A549 (cell line): Measurements from ENCODE around the gene FAM72B. TPM values are rescaled to one million over a fixed set of nuclear protein-coding genes. Genes with fewer than 3 reads are reported as not detected.
A peak's percentile ranks its signal among the peaks of the same experiment; 100 is the strongest.
"Not testable (repeated sequence)": the region's sequence is repeated elsewhere in the genome, so short reads cannot be mapped to it uniquely, and the experiment has no call there.

Source experiments
- ATAC-seq, 2 experiments: fragments of 200-7000 bp in 1 of 2; fragments of >200 bp in 1 of 2; cut with Nextera tagmentation in 1 of 2; cut with Tn5 transposase in 1 of 2; 3 replicates each; pipeline versions ENCODE4 v1.8.0 to v1.9.1; 2018 to 2020; ENCODE audit warnings: mild to moderate bottlenecking in 1 of 2, moderate library complexity in 1 of 2
- CTCF ChIA-PET: fragments of 300-600 bp; sonication (Branson Sonifier 250); formaldehyde crosslinking; extraction: SDS; loops from one replicate; lab custom pipeline; 2021; ENCODE audit warnings: antibody characterized with exemption, inconsistent platforms; lab: Yijun Ruan, JAX
- POLR2A ChIA-PET: fragments of 350-600 bp; formaldehyde crosslinking; extraction: SDS; loops from one replicate; lab custom pipeline; 2021; ENCODE audit warnings: antibody characterized with exemption, inconsistent platforms; lab: Yijun Ruan, JAX
- DNase-seq, 2 experiments: peaks; one replicate each; pipeline versions ENCODE4 v3.0.0 to v3.0.0-alpha.2; 2011 to 2016; ENCODE audit warnings: low read depth in 1 of 2, low spot score in 1 of 2
- FAIRE-seq: peaks from 2 replicates; lab custom pipeline; 2011; peaks lifted over from hg19 to GRCh38; lab: Jason Lieb, UNC
- H3K27ac ChIP-seq, 2 experiments: fragments of >200 bp; sonication (Bioruptor Twin); formaldehyde crosslinking; 3 replicates each; pipeline ENCODE4 v1.5.1; 2016 to 2017
- H3K4me1 ChIP-seq: fragments of >200 bp; sonication (Bioruptor Twin); formaldehyde crosslinking; 3 replicates; pipeline ENCODE4 v1.6.1; 2016
- H3K4me2 ChIP-seq: fragments of >200 bp; sonication (Bioruptor Twin); formaldehyde crosslinking; 3 replicates; pipeline ENCODE4 v1.6.1; 2016
- H3K4me3 ChIP-seq: fragments of >200 bp; sonication (Bioruptor Twin); formaldehyde crosslinking; 3 replicates; pipeline ENCODE4 v1.5.1; 2016
- H3K9me3 ChIP-seq: fragments of >200 bp; sonication (Bioruptor Twin); formaldehyde crosslinking; 3 replicates; pipeline ENCODE4 v1.6.1; 2016
- WGBS: methylation state at CpG from one replicate; pipeline ENCODE4 v1.1.6; 2017; ENCODE audit errors: missing lambda C conversion rate; 5-methylcytosine and 5-hydroxymethylcytosine counted together
- polyA plus RNA-seq, 4 experiments: library from polyadenylated mRNA; depleted of rRNA in 3 of 4; stranded (reverse); fragments of >200 nt; fragmentation: RNase III in 1 of 4; extraction: RNeasy Plus Mini Kit Qiagen cat#74134 plus additional on column Dnase treatment in 1 of 4; gene quantifications; 2 replicates in 3 of 4; 3 replicates in 1 of 4; pipeline ENCODE4 v1.2.3, GENCODE V29; 2011 to 2017

The FAM72B gene
- polyA plus RNA-seq, 2 of the 4 experiments (the other 2 are of a cell fraction), result 13.3 to 14.2 TPM

- H3K27ac ChIP-seq, H3K4me3 ChIP-seq, CTCF ChIA-PET, ATAC-seq, DNase-seq, H3K4me2 ChIP-seq, POLR2A ChIA-PET, H3K4me1 ChIP-seq, FAIRE-seq, H3K9me3 ChIP-seq: not testable (repeated sequence)
These were observed 5.9 kb downstream of the FAM72B start for GRCh38 chr1:121178197-121178596.

GRCh38 chr1:121176649-121177048, 7.5 kb downstream of the FAM72B start:
- H3K9me3 ChIP-seq, CTCF ChIA-PET, H3K4me2 ChIP-seq, H3K4me3 ChIP-seq, POLR2A ChIA-PET, H3K27ac ChIP-seq, DNase-seq, H3K4me1 ChIP-seq, FAIRE-seq, ATAC-seq: not testable (repeated sequence)
- WGBS, result 90% methylated on average over 2 of the region's 2 CpGs

DNA sequence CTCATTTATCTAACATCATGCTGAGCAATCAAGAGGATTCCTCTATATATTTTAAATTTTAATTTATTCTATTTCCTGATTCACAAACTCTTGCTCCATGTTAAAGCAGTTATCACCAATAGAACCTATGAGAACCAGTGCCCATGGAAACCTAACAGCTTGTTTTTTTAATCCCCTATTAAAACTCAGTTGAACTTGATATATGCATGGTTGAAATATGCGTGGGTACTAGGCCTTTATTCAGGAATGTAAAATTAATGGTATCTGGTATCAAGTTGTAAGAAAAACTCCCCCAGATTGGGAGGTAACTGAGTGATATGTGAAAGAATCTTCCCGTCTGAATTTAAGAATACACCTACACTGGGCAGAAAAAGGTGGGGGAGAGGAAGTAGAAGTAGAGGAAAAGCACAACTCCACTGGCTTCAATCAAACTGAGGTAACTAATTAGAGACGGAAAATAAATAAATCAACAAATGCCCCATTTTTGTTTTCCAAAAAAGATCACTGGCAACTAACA, 15.9 kb downstream of the FAM72B start:
- H3K4me1 ChIP-seq, POLR2A ChIA-PET, DNase-seq, ATAC-seq, H3K4me2 ChIP-seq, FAIRE-seq, H3K27ac ChIP-seq, H3K4me3 ChIP-seq, H3K9me3 ChIP-seq, CTCF ChIA-PET: not testable (repeated sequence)
- 100% methylated on average over 2 of the region's 3 CpGs for WGBS

GRCh38 chr1:121167225-121167738, 16.9 kb downstream of the FAM72B start:
- ATAC-seq, H3K9me3 ChIP-seq, DNase-seq, H3K4me1 ChIP-seq, H3K4me2 ChIP-seq, CTCF ChIA-PET, H3K27ac ChIP-seq, FAIRE-seq, POLR2A ChIA-PET, H3K4me3 ChIP-seq: not testable (repeated sequence)
- 80% methylated on average over 2 of the region's 2 CpGs for WGBS

DNA sequence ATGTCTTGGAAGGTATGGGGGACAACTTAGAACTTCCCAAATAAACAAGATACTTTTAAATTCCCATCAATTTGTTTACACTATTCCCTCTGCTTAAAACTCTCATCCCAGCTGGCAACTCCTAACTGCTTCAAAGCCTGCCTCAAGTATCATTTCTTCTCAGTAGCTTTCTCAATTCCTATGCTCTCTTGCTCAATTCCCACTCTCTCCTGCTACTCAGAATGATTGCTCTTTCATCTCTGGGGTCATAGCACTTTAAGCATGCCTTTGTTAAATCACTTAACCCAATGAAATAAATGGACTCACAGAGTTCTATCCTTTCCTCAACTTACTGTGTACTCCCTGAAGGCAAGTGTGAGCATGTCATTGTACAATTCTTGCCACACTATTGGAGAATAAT, 18.8 kb downstream of the FAM72B start:
- H3K4me3 ChIP-seq, H3K4me2 ChIP-seq: not testable (repeated sequence)

DNA sequence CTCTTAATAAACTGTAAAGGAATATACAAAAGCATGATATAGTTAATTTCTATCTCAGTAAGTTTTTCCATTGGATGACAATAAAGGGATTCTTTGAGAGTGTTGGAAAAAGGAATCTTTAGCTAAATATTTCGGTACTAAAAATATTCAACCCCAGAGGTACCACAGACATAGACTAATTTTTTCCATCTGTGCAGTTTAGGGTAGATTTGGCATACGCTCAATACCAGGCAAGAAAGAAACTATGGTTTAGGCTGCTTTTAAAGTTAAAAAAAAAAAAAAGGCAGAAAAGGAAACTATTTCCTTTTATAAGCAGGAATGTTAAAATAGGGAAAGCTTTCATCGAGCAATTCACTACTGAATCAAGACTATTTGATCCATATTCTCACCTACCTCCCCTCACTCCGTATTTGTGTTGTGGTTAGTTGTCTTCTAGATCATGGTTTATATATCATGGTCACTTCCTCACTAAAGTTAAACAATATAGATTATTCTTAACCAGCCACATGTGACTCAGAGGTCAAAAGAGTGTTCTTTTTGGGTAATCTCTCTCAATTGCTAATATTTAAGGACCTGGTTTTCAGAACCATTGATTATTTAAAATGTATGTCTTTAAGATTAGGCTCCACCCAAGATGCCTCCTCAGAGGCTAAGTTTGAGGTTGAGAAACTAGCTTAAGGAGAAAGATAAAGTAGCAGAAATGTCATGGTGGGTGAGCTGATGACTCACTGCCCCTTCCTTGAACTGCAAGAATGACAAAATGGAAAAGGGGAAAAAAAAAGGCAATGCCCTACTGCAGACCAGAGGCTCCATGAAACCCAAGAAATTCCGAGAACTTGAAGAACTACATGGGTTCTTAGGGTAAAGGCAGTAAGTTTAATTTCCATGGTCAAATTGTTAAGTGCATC, 20.0 kb downstream of the FAM72B start:
- H3K4me3 ChIP-seq, POLR2A ChIA-PET, FAIRE-seq, H3K9me3 ChIP-seq, H3K4me2 ChIP-seq, H3K27ac ChIP-seq, CTCF ChIA-PET, H3K4me1 ChIP-seq: not testable (repeated sequence)
- 90% methylated on average over 4 of the region's 5 CpGs for WGBS
- ATAC-seq (peak; percentile 50 to 55; a peak in 3 of 6 replicates), DNase-seq (peak in 1 of 2 experiments; percentile 4)

More for the DNA sequence above, 18.8 kb downstream of the FAM72B start:
- CTCF ChIA-PET, POLR2A ChIA-PET, H3K27ac ChIP-seq, FAIRE-seq, ATAC-seq, H3K9me3 ChIP-seq, DNase-seq, H3K4me1 ChIP-seq: not testable (repeated sequence)

- POLR2A ChIA-PET, H3K27ac ChIP-seq, CTCF ChIA-PET, H3K4me3 ChIP-seq, H3K9me3 ChIP-seq, DNase-seq, FAIRE-seq, ATAC-seq, H3K4me2 ChIP-seq, H3K4me1 ChIP-seq: not testable (repeated sequence)
- 92% methylated on average over 3 of the region's 6 CpGs for WGBS
These were observed 22.8 kb downstream of the FAM72B start for GRCh38 chr1:121161199-121161901.

DNA sequence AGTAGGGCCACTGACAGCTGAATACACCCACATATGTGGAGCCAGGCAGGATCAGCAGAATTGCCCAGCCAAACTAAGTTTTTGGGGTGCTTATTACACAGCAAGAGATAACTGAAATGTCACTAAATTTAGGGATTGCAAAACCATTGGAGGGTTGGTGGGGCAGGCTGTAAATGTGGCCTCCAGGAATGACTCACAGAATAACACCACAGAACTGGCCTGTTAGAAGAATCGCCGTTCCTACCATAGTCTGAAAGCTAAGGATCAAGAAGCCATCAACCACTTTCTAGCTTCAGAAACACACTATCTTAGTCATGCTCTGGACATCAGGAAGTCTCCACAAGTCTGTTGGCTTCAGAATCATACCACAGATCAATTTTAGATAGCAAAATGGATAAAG, 24.0 kb downstream of the FAM72B start:
- FAIRE-seq, H3K27ac ChIP-seq, CTCF ChIA-PET, H3K4me1 ChIP-seq, H3K9me3 ChIP-seq, H3K4me3 ChIP-seq, DNase-seq, POLR2A ChIA-PET, ATAC-seq, H3K4me2 ChIP-seq: not testable (repeated sequence)
- 100% methylated on average over 2 of the region's 2 CpGs for WGBS

- POLR2A ChIA-PET, H3K27ac ChIP-seq, CTCF ChIA-PET, H3K4me2 ChIP-seq, H3K4me3 ChIP-seq, FAIRE-seq, H3K4me1 ChIP-seq, H3K9me3 ChIP-seq, DNase-seq: not testable (repeated sequence)
- WGBS, result 63% methylated on average over 1 of the region's 2 CpGs
- ATAC-seq, result peak; percentile 83 to 86
These were observed 26.5 kb downstream of the FAM72B start for GRCh38 chr1:121157609-121158008.

GRCh38 chr1:121156958-121157603, 27.1 kb downstream of the FAM72B start:
- CTCF ChIA-PET, H3K4me1 ChIP-seq, H3K4me3 ChIP-seq, DNase-seq, H3K9me3 ChIP-seq, POLR2A ChIA-PET, H3K4me2 ChIP-seq, FAIRE-seq, H3K27ac ChIP-seq: not testable (repeated sequence)
- WGBS, result no CpG with 5 or more reads among the region's 4 CpGs
- peak; percentile 58 to 77 for ATAC-seq
